ENCODE data around the gene NDUFS2. TPM values are rescaled to one million over a fixed set of nuclear protein-coding genes. Genes with fewer than 3 reads are reported as not detected.

NDUFS2 gene
- total and polyA plus RNA-seq, 10 of the 15 experiments (the other 5 are each of a cell fraction or from before 2014, with no cell fraction given): 66.5 to 215 (median 148) TPM

DNA sequence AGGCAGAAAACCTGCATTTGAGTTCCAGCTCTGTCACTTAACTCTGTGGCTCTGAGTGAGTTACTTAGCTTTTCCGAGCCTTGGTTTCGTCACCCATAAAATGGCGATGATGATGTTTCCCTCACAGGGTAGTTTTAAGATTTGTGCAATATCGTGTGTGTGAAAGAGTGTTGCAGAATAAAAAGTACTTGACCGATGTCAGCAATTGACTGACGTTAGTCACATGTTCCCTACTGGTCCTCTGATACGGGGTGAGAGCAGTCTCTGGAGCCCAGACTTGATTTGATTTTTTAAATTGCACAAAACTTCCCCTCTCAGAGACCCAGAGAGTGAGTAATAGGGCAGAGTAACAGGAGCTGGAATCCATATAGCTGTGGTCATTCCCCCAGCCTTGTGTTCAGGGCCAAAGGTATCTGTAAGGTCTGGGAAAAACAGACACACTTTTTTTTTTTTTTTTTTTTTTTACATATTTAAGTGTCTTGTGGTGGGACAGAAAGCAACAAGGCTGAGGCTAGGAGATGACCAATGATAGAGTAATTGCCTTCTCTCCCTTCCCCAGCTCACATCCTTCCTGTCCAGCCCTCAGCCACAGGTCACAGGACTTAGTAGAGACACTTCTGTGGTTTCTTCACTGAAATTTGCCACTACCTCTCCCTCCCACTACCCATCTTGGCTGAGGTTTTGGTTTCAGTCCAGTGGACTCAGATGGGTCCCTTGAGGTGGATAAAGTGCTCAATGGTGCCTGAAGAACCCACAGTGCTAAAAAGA, 15.0 kb downstream of the NDUFS2 start (continued):
- TF ChIP-seq, protein P1, sequence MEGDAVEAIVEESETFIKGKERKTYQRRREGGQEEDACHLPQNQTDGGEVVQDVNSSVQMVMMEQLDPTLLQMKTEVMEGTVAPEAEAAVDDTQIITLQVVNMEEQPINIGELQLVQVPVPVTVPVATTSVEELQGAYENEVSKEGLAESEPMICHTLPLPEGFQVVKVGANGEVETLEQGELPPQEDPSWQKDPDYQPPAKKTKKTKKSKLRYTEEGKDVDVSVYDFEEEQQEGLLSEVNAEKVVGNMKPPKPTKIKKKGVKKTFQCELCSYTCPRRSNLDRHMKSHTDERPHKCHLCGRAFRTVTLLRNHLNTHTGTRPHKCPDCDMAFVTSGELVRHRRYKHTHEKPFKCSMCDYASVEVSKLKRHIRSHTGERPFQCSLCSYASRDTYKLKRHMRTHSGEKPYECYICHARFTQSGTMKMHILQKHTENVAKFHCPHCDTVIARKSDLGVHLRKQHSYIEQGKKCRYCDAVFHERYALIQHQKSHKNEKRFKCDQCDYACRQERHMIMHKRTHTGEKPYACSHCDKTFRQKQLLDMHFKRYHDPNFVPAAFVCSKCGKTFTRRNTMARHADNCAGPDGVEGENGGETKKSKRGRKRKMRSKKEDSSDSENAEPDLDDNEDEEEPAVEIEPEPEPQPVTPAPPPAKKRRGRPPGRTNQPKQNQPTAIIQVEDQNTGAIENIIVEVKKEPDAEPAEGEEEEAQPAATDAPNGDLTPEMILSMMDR (IDR thresholded peaks at IDR 0.05 in 2 of 3, conservative IDR thresholded peaks at IDR 0.05 in 1 of 3; ENCODE audit: control insufficient read depth in 2 of 3, extremely low read depth in 1 of 3, insufficient read depth in 1 of 3, low read depth in 3 of 3, low read length in 3 of 3): no peak
- TF ChIP-seq NR2F1 (conservative IDR thresholded peaks at IDR 0.05) (peak; percentile 70), ZSCAN29 (IDR thresholded peaks at IDR 0.05) (no peak), EGR1 (IDR thresholded peaks at IDR 0.05; ENCODE audit: borderline replicate concordance in 1 of 2, low read depth in 2 of 2, low read length in 2 of 2) (peak in 1 of 2 experiments; percentile 16; a peak in 1 of 3 replicates), IRF3 (IDR thresholded peaks at IDR 0.05) (no peak), RAD51 (IDR thresholded peaks at IDR 0.05) (no peak; the same call in 1 of the 2 replicates), RELA (IDR thresholded peaks at IDR 0.05; ENCODE audit: borderline replicate concordance, partially characterized antibody) (no peak), BACH1 (IDR thresholded peaks at IDR 0.05; ENCODE audit: borderline replicate concordance) (no peak), BHLHE40 (IDR thresholded peaks at IDR 0.05; ENCODE audit: borderline replicate concordance in 1 of 2, low read depth in 2 of 2, low read length in 1 of 2) (peak; percentile 57 to 80; a peak in 1 of 4 replicates), POLR2AphosphoS2 (IDR thresholded peaks at IDR 0.05; ENCODE audit: low read depth, low read length) (no peak), FOXM1 (IDR thresholded peaks at IDR 0.05; ENCODE audit: low read depth, low read length) (no peak), STAT1 (conservative IDR thresholded peaks at IDR 0.05) (no peak), SIN3A (IDR thresholded peaks at IDR 0.05; ENCODE audit: low read depth, low read length) (no peak), NBN (IDR thresholded peaks at IDR 0.05) (0 out of 2 replicates have a peak, but pooled peaks have one; percentile 65), RBBP5 (conservative IDR thresholded peaks at IDR 0.05) (no peak)
- TF ChIP-seq, protein P2, sequence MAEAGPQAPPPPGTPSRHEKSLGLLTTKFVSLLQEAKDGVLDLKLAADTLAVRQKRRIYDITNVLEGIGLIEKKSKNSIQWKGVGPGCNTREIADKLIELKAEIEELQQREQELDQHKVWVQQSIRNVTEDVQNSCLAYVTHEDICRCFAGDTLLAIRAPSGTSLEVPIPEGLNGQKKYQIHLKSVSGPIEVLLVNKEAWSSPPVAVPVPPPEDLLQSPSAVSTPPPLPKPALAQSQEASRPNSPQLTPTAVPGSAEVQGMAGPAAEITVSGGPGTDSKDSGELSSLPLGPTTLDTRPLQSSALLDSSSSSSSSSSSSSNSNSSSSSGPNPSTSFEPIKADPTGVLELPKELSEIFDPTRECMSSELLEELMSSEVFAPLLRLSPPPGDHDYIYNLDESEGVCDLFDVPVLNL (IDR thresholded peaks at IDR 0.05; ENCODE audit: low read depth, low read length): no peak
- TF ChIP-seq, protein P3, sequence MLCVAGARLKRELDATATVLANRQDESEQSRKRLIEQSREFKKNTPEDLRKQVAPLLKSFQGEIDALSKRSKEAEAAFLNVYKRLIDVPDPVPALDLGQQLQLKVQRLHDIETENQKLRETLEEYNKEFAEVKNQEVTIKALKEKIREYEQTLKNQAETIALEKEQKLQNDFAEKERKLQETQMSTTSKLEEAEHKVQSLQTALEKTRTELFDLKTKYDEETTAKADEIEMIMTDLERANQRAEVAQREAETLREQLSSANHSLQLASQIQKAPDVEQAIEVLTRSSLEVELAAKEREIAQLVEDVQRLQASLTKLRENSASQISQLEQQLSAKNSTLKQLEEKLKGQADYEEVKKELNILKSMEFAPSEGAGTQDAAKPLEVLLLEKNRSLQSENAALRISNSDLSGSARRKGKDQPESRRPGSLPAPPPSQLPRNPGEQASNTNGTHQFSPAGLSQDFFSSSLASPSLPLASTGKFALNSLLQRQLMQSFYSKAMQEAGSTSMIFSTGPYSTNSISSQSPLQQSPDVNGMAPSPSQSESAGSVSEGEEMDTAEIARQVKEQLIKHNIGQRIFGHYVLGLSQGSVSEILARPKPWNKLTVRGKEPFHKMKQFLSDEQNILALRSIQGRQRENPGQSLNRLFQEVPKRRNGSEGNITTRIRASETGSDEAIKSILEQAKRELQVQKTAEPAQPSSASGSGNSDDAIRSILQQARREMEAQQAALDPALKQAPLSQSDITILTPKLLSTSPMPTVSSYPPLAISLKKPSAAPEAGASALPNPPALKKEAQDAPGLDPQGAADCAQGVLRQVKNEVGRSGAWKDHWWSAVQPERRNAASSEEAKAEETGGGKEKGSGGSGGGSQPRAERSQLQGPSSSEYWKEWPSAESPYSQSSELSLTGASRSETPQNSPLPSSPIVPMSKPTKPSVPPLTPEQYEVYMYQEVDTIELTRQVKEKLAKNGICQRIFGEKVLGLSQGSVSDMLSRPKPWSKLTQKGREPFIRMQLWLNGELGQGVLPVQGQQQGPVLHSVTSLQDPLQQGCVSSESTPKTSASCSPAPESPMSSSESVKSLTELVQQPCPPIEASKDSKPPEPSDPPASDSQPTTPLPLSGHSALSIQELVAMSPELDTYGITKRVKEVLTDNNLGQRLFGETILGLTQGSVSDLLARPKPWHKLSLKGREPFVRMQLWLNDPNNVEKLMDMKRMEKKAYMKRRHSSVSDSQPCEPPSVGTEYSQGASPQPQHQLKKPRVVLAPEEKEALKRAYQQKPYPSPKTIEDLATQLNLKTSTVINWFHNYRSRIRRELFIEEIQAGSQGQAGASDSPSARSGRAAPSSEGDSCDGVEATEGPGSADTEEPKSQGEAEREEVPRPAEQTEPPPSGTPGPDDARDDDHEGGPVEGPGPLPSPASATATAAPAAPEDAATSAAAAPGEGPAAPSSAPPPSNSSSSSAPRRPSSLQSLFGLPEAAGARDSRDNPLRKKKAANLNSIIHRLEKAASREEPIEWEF (IDR thresholded peaks at IDR 0.05; ENCODE audit: insufficient replicate concordance, low read depth, low read length): no peak
